Globus pallidus (tissue), 1 donor: ENCODE results near the gene PEPD.
A peak's percentile ranks its signal among the peaks of the same experiment; 100 is the strongest.

Source experiments
- DNase-seq: peaks from one replicate; pipeline ENCODE4 v3.0.0-alpha.2; 2015; ENCODE audit warnings: low spot score

The PEPD gene

GRCh38 chr19:33472691-33473652 is 48.6 kb downstream of the PEPD start:
- no peak for DNase-seq

GRCh38 chr19:33472226-33472625 is 49.4 kb downstream of the PEPD start:
- DNase-seq = no peak

DNA sequence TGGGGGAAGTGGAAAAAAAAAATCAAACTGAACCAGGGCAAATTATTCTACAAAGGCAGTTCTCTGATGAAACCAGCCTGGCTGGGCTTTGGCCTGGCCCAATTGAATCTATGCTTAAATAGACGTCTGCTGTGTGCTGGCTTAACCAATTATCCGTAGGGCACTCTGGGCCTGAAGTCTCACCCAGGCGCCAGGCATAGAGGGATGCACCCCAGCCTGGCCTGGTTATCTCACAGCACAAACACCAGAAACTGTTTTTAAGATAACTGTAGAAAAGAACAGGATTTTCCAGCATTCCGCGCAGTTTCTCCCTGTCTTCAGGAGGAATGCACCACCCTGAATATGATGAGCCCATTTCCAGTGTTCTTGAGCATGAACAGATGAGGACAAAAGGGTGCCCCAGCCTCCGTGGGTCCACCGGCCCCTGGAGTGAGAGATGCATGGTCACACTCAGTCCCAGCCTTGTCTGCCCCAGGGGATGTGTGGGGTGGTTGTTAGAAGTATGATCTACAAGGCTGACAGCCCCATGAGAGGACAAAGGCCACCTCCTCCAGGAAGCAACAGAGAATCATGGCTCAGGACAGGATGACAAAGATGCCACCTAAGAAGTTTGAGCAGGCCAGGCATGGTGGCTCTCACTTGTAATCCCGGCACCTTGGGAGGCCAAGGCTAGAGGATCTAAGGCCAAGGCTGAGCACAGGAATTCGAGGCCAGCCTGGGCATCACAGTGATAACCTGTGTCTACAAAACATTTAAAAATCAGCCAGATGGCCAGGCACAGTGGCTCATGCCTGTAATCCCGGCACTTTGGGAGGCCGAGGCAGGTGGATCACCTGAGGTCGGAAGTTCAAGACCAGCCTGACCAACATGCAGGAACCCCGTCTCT is 50.2 kb downstream of the PEPD start:
- no peak for DNase-seq

DNA sequence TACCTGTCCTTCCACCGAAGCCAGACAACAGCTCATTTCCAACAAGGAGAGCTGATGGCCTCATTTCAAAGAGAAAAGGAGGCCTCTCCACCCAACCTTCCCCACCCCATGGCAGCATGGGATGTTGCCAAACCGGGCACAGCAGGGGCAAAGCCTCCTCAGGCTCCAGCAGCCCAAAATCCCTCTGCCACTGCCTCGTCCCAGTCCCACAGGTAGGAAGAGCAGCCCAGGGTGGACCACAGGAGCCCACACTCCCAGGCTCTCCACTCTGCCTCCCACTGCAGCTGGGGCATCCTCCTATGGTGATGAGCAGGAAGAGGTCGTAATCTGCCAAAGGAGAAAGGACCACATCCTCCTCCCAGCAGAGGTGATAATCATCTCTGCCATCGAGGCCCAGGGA is 50.9 kb downstream of the PEPD start:
- no peak for DNase-seq

- DNase-seq = no peak
Measured at GRCh38 chr19:33470040-33470330, 51.6 kb downstream of the PEPD start.

- no peak for DNase-seq
Measured at GRCh38 chr19:33469171-33470039, 52.2 kb downstream of the PEPD start.

DNA sequence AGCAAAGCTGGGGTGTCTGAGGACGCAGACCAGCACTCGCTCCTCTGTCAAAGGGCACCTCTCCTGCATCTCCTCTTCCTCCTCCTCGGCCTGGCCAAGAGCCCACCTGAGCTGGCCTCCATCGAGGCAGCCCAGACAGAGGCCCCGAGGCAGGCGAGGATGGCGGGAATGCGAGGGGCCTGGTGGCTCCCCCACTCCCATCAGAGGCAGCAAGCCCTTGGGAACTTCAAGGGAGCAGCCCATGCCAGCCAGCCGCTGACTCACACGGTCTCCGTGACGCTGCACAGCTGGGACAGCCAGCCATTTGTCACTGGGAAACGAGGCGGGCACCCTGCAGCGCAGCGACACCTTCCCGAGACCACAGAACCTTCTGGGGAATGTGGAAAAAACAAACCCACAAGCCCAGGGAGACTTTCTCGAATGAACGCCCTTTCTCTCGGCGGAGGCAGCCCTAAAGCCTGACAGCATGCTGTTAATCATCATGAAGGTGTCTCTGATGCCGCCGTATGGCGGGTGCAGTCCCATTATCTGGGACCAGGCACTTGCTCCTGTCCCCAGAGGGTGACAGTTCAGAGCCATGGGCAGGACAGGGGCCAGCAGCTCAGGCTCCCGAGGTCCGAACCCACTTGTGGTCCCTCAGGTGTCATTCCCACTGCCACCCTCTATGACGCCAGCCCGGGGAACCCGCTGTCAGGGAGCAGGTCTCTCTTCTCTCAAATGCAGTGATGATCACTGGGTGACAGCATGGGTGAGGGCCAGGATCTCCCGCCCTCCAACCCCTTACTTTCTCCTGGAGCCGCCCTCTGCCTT is 53.0 kb downstream of the PEPD start:
- no peak for DNase-seq

DNA sequence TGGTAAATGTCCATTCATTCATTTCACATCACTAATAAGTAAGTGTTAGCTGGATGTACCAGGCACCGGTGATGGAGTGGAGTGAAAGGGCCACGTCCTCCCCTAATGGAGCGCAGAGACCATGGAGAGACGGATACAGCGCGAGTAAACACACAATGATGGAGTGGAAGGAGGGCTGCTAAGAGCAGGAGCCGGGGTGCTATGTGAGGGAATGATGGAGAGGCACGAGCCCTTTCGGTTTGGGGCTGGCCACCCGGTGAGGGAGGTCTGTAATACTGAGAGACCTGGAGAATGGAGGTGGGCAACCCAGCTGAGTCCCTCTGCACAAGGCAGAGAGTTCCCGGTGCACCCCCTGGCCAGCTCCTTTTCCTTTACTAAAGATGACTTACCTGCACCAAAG is 53.7 kb downstream of the PEPD start:
- DNase-seq = no peak

DNA sequence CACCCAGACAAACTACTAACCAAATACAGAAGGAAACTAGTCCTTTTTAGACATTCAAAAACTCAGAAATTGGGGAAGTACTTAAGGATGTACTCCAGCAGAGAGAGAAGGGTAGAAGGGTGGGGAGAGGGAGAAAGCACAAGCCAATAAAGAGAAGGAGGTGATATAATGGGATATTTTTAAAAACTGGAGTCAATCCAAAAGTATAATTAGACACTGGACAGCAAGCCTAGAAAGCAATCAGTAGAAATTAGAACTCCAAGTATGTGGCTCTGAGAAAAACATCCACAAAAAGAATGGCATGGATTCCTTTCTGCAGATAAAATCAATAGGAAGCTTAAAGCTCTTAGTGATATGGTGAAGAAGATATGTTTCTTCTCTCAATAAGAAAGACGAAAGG is 55.8 kb downstream of the PEPD start:
- DNase-seq = no peak

- DNase-seq = no peak
Measured at GRCh38 chr19:33465371-33465770, 56.2 kb downstream of the PEPD start.

DNA sequence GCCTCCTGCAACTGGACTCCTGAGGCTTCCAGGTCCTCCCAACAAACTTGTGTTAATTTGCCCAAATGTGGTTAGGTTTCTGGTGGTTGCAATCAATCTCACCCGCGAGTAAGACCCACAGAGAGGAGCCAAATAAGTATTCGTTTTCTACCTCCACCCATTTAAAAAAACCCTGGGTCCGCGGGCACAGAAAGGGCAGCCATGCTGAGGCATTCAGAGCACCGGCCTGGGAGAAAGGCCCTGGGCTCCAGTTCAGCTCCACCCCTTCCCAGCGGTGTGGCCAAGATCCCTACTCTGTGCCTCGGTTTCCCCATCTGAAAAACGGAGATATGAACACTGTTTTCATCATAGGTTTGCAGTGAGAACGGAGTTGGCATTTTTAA is 56.9 kb downstream of the PEPD start:
- no peak for DNase-seq

- no peak for DNase-seq
Measured at GRCh38 chr19:33464010-33464732, 57.4 kb downstream of the PEPD start.

DNA sequence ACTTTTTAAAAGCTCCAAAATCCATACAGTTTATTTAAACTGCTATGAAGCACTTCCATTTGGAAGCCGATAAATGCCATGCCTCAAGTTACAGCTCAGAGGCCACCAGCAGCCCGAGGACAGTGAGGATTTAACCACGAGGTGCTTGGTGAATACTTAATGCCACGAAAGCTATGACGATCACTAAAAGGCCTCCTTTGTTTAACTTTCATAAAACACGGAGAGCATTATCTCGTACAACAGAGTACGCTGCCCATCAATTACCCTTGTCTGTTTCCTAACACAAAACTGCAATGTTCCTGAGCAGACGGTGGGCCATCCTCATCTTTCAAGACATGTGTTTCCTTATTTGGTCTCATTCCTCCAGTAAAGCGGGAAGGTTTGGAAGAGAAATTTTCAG is 58.4 kb downstream of the PEPD start:
- DNase-seq = peak; percentile 70

DNA sequence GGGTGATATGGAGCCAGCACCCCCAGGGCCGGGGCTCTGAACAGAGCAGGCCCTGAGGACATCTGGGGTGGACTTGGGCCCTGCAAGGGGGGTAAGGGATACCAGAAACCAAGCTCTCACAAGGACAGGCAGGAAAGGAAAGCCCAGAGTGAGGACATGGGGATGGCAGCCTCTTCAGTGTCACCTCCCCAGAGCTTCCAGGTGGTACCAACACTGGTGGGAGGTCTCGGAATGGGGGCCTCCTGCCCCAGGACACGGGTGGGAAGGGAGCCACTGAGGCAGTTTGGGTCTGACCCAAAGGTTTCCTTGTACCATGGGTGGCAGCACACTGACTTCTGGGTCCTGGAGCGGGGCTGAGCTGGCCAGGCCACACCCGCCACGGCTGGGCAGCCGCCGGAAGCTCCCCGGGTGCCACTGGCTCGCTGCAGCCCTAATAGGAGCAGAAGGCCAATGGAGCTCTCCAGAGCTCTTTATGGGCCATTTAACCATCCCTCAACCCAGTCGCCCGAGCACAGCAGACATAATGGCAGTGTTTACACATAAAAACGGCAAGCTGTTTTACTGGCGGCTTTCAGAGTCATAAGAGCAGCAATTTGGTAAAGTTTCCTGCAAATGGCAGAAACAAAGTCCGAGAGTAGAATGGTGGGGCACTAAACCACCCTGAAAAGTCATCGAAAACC is 59.3 kb downstream of the PEPD start:
- DNase-seq = no peak

- DNase-seq = no peak
Measured at GRCh38 chr19:33461256-33462111, 60.1 kb downstream of the PEPD start.

- DNase-seq = no peak
Measured at GRCh38 chr19:33460221-33460908, 61.2 kb downstream of the PEPD start.

DNA sequence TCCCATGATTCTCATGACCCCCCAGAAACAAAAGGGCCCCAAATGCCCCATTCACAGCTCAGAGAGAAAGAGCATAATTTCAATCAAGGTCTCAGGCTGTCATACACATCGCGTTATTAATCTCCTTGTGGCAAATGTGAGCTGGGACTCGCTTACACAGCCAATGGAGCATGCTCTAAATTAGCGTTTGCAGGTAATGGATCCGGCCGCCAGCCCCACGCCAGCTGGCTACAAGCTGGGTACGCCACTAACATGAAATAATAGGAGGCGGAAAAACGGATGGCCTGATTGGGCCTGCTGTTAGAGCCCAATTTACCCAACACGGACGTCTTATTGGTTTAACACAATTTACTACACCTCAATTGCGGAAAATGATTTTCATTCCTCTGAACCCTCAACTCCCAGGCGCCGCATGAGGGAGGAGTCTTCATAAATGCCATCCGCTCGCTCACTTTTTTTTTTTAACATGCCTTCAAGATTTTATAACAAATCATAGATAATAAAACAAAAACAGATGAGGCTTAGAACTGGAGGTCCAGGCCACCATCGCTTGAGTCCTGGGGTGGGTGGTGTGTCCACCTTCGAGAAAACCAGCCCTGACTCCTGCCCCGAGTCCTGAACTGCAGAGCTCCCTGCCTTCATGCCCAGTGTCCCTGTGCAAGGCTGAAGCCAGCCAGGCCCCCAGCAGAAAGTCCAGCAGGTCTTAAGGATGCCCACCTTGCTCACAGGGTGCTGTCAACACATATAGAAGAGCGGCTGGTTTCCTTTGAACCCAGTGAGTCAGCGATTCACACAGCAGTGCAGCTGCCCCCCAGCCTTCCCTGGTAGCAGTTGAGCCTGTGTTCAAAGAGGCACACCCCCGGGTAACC is 62.1 kb downstream of the PEPD start:
- DNase-seq = no peak

GRCh38 chr19:33458807-33459206 is 62.8 kb downstream of the PEPD start:
- DNase-seq = no peak
